Measurements from ENCODE around the gene RTL10. TPM values are rescaled to one million over a fixed set of nuclear protein-coding genes. Genes with fewer than 3 reads are reported as not detected.
"Not testable (repeated sequence)": the region's sequence is repeated elsewhere in the genome, so short reads cannot be mapped to it uniquely, and the experiment has no call there.

Gene RTL10
- total RNA-seq, 1 donor: 22.9 TPM

DNA sequence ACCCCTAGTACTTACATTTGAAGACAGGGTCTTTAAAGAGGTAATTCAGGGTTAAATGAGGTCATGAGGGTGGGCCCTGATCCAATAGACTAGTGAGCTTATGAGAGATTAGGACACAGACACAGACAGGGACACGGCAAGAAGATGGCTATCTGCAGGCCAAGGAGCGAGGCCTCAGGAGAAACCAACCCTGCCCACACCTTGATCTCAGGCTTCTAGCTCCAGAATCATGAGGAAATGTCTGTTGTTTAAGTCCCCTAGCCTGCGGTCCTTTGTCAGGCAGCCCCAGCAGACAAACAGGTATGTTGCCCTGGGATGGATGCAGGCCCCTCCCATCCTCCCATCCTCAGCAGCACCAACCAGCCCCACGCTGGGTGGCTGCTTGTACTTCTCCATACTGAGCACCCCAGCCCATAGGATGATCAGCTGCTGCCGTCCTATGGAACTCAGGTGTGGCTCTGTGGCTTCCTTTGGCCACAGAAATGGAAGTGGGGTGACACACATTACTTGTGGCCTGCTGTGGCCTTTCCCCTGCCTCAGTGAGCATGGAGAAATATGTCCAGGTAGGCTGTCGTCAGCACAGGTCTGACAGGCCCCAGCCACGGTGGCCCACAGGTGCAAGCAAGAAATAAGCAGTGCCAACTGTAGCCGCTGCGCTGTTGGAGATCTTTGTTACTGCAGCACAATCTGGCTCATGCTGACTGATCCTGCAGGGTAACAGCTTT, 7.9 kb downstream of the RTL10 start:
- DNase-seq (ENCODE audit: low read depth in 2 of 3, low spot score in 2 of 3): no peak

DNA sequence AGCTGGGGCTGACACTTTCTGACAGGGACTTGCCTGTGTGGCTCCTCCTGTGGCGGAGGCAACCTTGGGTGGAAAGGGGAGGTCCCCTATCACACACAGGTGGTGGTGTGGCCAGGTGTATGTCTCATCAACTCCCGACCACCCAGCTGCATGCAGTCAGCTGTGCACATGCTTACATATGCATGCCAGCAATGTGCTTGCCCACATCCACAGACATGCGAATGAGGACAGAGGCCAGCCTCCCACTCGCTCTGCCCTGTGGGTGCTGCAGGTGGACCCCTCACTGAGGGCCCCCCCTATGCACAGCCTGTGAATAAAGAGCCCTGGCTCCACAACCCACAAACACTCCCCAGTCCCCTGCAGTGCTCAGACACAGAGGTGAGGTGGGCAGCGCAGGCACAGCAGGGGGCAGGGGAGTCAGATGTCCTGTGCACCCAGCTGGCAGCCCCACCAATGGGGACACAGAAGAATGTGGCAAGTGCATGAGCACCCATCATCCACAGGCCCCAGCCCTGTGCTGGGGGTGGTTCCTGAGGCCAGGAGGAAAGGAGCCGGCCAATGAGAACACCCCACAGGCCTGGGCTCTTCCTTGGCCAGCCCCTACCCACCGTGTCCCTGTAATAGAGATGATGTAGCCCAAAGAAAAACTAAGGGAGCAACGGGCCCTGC, 9.5 kb downstream of the RTL10 start:
- no peak for DNase-seq (ENCODE audit: low read depth in 2 of 3, low spot score in 2 of 3)

DNA sequence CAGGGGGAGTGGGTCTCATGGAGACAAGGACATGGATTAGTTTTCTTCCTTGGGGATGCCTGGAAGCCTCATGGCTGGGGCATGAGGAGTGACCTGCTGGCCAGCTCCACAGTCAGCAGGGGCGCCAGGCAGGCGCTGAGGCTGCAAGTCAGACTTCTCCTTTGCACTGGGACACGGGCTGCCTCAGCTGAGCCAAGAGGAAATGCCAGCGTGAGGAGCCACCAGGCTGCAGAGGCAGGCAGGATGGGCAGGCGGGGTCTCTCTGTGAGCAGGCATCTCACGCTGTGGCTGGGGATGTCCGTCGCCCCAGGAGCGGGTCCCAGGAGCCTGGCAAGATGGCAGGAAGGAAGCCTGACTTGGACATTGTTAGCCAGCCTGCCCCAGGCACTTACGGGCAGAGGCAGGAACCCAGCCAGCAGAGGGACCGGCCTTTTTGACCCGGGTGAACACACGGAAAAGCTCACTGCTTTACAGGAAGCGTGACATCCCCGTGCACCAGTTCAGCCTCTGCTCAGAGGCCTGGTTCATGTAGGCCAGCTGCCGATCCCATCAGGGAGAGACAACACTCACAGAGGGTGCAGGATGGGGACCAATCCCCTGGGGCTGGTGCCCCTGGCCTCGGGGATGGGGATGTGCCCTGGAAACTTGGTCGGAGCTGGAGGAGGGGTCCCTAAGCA, 10.2 kb downstream of the RTL10 start:
- peak in 2 of 3 donors; percentile 60 to 73 for DNase-seq (ENCODE audit: low read depth in 2 of 3, low spot score in 2 of 3)

DNA sequence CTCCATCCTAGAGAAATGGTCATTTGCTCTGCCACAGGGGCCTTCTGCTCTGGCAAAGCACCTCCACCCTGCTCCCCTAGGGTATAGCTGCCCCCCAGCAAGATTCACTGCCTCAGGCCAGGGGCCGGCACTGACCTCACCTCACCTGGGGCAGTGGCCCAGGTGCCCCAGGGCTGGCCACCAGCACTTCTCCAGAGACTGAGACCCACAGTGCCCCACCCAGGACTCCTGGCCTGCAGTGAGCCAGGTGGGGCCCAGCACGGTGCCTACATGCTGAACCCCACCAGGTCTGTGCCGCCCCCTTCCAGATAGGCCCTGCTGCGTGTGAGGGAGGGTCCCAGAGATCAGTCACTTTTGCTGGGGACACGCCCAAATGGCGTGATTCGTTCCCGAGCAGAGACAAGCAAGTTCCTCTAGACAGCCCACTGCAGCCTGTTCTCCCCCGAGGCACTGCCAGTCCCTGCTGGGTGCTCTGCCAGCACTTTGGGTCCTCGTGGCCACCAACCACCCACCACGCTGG, 10.8 kb downstream of the RTL10 start:
- no peak for DNase-seq (ENCODE audit: low read depth in 2 of 3, low spot score in 2 of 3)

GRCh38 chr22:19843107-19843856, 11.4 kb downstream of the RTL10 start:
- DNase-seq (ENCODE audit: low read depth in 2 of 3, low spot score in 2 of 3): no peak

GRCh38 chr22:19842393-19843106, 12.1 kb downstream of the RTL10 start:
- DNase-seq (ENCODE audit: low read depth in 2 of 3, low spot score in 2 of 3): no peak

DNA sequence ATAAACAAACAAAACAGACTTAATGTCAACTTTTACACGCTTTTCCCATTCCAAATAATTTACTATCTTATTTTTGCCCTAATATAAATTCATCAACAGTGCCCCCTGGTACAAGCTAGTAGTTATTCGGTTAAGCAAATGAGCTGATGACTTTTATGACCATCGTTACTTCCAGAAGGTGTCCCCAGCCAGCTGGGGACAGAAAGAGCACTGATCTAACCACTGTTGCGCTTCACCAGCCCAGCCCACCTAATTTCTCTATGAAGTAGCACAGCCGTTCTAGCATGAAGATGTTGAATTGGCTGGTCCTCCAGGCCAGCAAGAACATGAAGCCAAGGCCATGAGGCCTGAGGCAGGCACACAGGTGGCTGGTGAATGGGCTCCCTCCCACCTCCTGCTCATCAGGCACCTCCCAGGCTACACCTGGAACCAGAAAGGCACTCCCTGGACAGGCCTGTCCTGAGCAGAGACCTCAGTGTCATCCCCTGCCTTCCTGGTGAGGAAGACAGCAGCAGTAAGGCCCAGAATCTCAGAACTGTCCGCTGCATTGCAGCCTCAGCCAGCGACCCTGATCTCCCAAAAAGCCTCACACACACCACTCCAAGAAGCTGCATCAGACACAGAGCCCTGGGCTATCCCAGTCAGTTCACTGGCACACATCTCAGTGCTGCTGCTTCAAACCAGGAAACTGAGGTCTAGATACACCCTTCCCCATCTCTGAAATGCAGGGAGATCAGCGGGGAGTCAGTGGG, 12.9 kb downstream of the RTL10 start:
- DNase-seq (ENCODE audit: low read depth in 2 of 3, low spot score in 2 of 3): no peak

DNA sequence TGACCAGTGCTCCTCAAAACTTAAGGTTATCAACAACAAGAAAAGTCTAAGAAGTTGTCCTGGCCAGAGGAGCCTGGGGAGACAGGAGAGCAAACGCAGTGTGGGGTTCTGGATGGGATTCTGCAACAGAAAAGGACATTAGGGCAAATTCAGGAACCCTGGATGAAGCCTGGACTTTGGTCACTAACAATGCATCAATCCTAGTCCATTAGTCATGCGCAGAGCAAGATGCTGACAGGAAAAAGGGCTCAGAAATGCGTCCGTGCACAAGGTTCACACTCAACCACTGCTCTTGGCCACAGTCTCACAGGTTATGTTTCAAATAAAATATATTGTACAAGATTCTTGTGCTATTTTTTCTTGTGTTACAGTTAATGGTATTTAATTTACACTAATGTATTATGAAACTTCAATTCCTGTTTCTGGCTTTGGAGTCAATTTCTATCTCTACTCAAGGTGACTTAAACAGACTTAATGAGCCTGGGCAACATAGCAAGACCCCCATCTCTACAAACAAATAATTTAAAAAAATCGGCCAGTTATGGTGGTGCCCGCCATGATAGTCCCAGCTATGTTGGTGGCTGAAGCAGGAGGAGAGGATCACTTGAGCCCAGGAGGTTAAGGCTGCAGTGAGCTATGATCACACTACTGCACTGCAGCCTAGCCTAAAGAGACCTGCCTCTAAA, 13.6 kb downstream of the RTL10 start:
- no peak for DNase-seq (ENCODE audit: low read depth in 2 of 3, low spot score in 2 of 3)

DNA sequence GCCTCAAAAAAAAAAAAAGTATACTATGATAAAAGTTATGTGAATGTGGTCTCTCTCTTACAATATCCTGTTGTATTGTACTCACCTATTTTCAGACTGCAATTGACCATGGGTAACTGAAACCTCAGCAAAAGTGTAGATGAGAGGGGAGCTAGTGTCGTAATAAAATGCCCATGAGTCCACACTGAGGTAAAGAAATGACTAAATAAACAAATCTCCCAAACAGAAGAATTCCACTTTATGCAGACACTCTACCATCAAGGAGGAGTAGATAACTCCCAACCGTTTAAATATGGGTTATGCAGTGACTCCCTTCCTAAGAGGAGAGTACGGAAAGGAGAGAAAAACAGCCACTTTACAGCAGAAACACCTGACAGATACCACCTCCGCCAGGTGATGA, 14.6 kb downstream of the RTL10 start:
- DNase-seq (ENCODE audit: low read depth in 2 of 3, low spot score in 2 of 3): no peak

DNA sequence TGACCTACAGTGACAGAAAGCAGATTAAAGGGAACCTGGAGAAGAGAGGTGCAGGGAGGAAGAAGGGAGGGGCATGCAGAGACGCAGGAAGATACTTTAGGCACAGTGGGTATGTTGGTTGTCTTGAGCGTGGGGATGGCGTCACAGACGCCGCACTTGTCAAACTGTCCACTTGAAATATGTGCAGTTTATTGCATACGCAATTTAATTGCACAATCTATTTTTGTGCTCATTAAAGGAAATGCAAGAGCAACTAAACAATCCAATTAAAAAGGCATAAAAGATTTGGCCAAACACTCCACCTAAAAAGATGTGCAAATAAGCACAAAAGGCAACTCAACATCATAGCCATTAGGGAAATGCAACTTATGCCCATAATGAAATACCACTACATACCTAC, 16.8 kb downstream of the RTL10 start:
- no peak for DNase-seq (ENCODE audit: low read depth in 2 of 3, low spot score in 2 of 3)

GRCh38 chr22:19836512-19836911, 18.2 kb downstream of the RTL10 start:
- no peak for DNase-seq (ENCODE audit: low read depth in 2 of 3, low spot score in 2 of 3)

DNA sequence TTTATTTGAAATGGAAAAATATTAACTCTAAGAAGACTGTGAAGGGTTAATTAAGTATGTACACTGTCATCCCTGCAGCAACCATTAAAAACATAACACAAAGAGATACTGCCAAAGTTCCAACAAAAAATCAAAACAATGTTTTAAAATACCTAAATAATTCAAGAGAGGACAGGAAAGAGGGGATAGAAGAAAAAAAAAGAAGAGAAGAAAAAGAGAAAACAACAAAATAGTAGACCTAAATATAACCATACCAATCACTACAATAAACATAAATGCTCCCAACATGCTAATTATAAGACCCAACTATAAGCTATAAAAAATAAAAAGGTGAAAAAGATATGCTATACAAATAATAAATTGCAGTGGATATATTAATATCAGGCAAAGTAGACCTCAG, 20.1 kb downstream of the RTL10 start:
- no peak for DNase-seq (ENCODE audit: low read depth in 2 of 3, low spot score in 2 of 3)

- not testable (repeated sequence) for DNase-seq (ENCODE audit: low read depth in 2 of 3, low spot score in 2 of 3)
Measured at GRCh38 chr22:19833327-19833726, 21.3 kb downstream of the RTL10 start.

GRCh38 chr22:19832476-19833108, 22.1 kb downstream of the RTL10 start:
- DNase-seq (ENCODE audit: low read depth in 2 of 3, low spot score in 2 of 3): peak in 1 of 3 donors; percentile 11

DNA sequence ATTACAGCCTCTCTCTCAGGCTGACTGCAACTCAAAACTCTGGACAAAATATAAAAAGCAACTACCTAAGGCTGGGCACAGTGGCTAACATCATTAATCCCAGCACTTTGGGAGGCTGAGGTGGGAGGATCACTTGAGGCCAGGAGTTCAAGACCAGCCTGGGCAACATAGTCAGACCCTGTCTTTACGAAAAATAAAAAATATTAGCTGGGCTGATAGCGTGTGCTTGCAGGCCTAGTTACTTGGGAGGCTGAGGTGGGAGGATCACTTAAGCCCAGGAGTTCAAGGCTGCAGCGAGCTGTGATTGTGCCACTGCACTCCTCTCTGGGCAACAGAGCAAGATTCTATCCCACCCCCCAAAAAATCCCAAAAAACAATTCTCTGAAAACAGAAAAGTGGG, 22.7 kb downstream of the RTL10 start:
- not testable (repeated sequence) for DNase-seq (ENCODE audit: low read depth in 2 of 3, low spot score in 2 of 3)

GRCh38 chr22:19831016-19831415, 23.7 kb downstream of the RTL10 start:
- no peak for DNase-seq (ENCODE audit: low read depth in 2 of 3, low spot score in 2 of 3)

GRCh38 chr22:19828035-19828401, 26.7 kb downstream of the RTL10 start:
- no peak for DNase-seq (ENCODE audit: low read depth in 2 of 3, low spot score in 2 of 3)

GRCh38 chr22:19827341-19828034, 27.2 kb downstream of the RTL10 start:
- no peak for DNase-seq (ENCODE audit: low read depth in 2 of 3, low spot score in 2 of 3)
